ENCODE measurements around the gene KRTAP9-9.
"Not testable (repeated sequence)": the region's sequence is repeated elsewhere in the genome, so short reads cannot be mapped to it uniquely, and the experiment has no call there.

The KRTAP9-9 gene

GRCh38 chr17:41267711-41268110 lies 12.5 kb downstream of the KRTAP9-9 start:
- no peak for DNase-seq

GRCh38 chr17:41271323-41271722 lies 16.1 kb downstream of the KRTAP9-9 start:
- not testable (repeated sequence) for DNase-seq

GRCh38 chr17:41271858-41272257 lies 16.7 kb downstream of the KRTAP9-9 start:
- DNase-seq = no peak

- not testable (repeated sequence) for DNase-seq
Measured at GRCh38 chr17:41275648-41276190, 20.5 kb downstream of the KRTAP9-9 start, which contains the start of gene KRTAP9-7. KRTAP9-7 (plus strand) TSS chr17:41275698; CDS start chr17:41275698, 0 bp downstream.

GRCh38 chr17:41278176-41278955 lies 23.2 kb downstream of the KRTAP9-9 start:
- DNase-seq = no peak

- no peak for DNase-seq
Measured at GRCh38 chr17:41284043-41284442, 28.9 kb downstream of the KRTAP9-9 start.

GRCh38 chr17:41284546-41284945 lies 29.4 kb downstream of the KRTAP9-9 start:
- no peak for DNase-seq

GRCh38 chr17:41287050-41287449 lies 31.9 kb downstream of the KRTAP9-9 start:
- DNase-seq = no peak

- no peak for DNase-seq
Measured at GRCh38 chr17:41294016-41294415, 38.8 kb downstream of the KRTAP9-9 start.

- no peak for DNase-seq
Measured at GRCh38 chr17:41296846-41297245, 41.7 kb downstream of the KRTAP9-9 start.

GRCh38 chr17:41298458-41299135 lies 43.4 kb downstream of the KRTAP9-9 start:
- DNase-seq = no peak

- no peak for DNase-seq
Measured at GRCh38 chr17:41301204-41301790, 46.1 kb downstream of the KRTAP9-9 start.

- DNase-seq = no peak
Measured at GRCh38 chr17:41301916-41302901, 47.0 kb downstream of the KRTAP9-9 start, which contains the start of gene KRTAP29-1. KRTAP29-1 (minus strand) TSS chr17:41302851; CDS start chr17:41302851, 0 bp downstream.

- no peak for DNase-seq
Measured at GRCh38 chr17:41302981-41303380, 47.8 kb downstream of the KRTAP9-9 start.

GRCh38 chr17:41304091-41304490 lies 48.9 kb downstream of the KRTAP9-9 start:
- DNase-seq = no peak
